HG03045 (cell line): Measurements from ENCODE around the gene RTN4R.
"Not testable (repeated sequence)": the region's sequence is repeated elsewhere in the genome, so short reads cannot be mapped to it uniquely, and the experiment has no call there.

ENCODE experiments used
- ATAC-seq: cut with Tn5 transposase; IDR thresholded peaks from one replicate; pipeline ENCODE4 v1.9.1; 2021; ENCODE audit warnings: mild to moderate bottlenecking, moderate library complexity; ENCODE audit not compliant: unreplicated experiment

RTN4R gene

GRCh38 chr22:20305894-20306645 is 38.0 kb upstream of the RTN4R start:
- no peak for ATAC-seq

- not testable (repeated sequence) for ATAC-seq
These were observed 37.2 kb upstream of the RTN4R start for GRCh38 chr22:20305230-20305893.

GRCh38 chr22:20304646-20305045 is 36.5 kb upstream of the RTN4R start:
- no peak for ATAC-seq

- ATAC-seq, result not testable (repeated sequence)
These were observed 35.1 kb upstream of the RTN4R start for GRCh38 chr22:20303229-20303534.

- no peak for ATAC-seq
These were observed 34.5 kb upstream of the RTN4R start for GRCh38 chr22:20302438-20303228.

GRCh38 chr22:20299746-20300136 is 31.6 kb upstream of the RTN4R start:
- ATAC-seq, result no peak

GRCh38 chr22:20298803-20299745 is 31.0 kb upstream of the RTN4R start:
- peak; percentile 55 for ATAC-seq

- no peak for ATAC-seq
These were observed 30.1 kb upstream of the RTN4R start for GRCh38 chr22:20298110-20298802.

- ATAC-seq, result no peak
These were observed 29.4 kb upstream of the RTN4R start for GRCh38 chr22:20297414-20298109.

GRCh38 chr22:20296598-20296997 is 28.5 kb upstream of the RTN4R start:
- ATAC-seq, result no peak

GRCh38 chr22:20295262-20296064 is 27.3 kb upstream of the RTN4R start:
- no peak for ATAC-seq

GRCh38 chr22:20292673-20293232 is 24.6 kb upstream of the RTN4R start:
- no peak for ATAC-seq

GRCh38 chr22:20292108-20292507 is 24.0 kb upstream of the RTN4R start:
- ATAC-seq, result no peak

GRCh38 chr22:20291604-20292063 is 23.5 kb upstream of the RTN4R start:
- ATAC-seq, result no peak

GRCh38 chr22:20291249-20291586 is 23.1 kb upstream of the RTN4R start:
- no peak for ATAC-seq

- no peak for ATAC-seq
These were observed 22.6 kb upstream of the RTN4R start for GRCh38 chr22:20290578-20291248.

GRCh38 chr22:20290045-20290392 is 21.9 kb upstream of the RTN4R start:
- ATAC-seq, result no peak
